SK-N-SH treated with all-trans-retinoic acid at 6 μM for 48 hours (cell line): ENCODE results near the gene CEP78.

ENCODE experiments used
- ATAC-seq: fragments of 200-7000 bp; cut with Tn5 transposase; 3 replicates; pipeline ENCODE4 v1.9.1; 2020; ENCODE audit warnings: mild to moderate bottlenecking, moderate library complexity
- ARNTL ChIP-seq: fragments of 450-650 bp; formaldehyde crosslinking; IDR thresholded peaks from 2 replicates; pipeline ENCODE4 v1.5.0; 2020; ENCODE audit warnings: low read depth, mild to moderate bottlenecking, moderate library complexity, borderline replicate concordance
- CSDC2 ChIP-seq: fragments of 250-450 bp; sonication (Bioruptor Pico); IDR thresholded peaks from 2 replicates; pipeline ENCODE4 v1.5.0; 2020; ENCODE audit warnings: mild to moderate bottlenecking, moderate library complexity
- CSRNP3 ChIP-seq: fragments of 250-450 bp; sonication (Bioruptor Pico); IDR thresholded peaks from 2 replicates; pipeline ENCODE4 v1.5.1; 2021; ENCODE audit warnings: mild to moderate bottlenecking, moderate library complexity
- ESRRG ChIP-seq: fragments of 250-450 bp; sonication (Bioruptor Pico); IDR thresholded peaks from 2 replicates; pipeline ENCODE4 v1.6.1; 2021; ENCODE audit warnings: mild to moderate bottlenecking
- GLIS3 ChIP-seq: fragments of 250-450 bp; sonication (Bioruptor Pico); IDR thresholded peaks from 2 replicates; pipeline ENCODE4 v1.5.0; 2020; ENCODE audit warnings: mild to moderate bottlenecking, moderate library complexity
- ISL1 ChIP-seq: fragments of 250-450 bp; sonication (Bioruptor Pico); IDR thresholded peaks from 2 replicates; pipeline ENCODE4 v2.1.2; 2022; ENCODE audit warnings: mild to moderate bottlenecking, moderate library complexity
- OSR1 ChIP-seq: fragments of 250-450 bp; sonication (Bioruptor Pico); IDR thresholded peaks from 2 replicates; pipeline ENCODE4 v1.8.0; 2022; ENCODE audit warnings: moderate library complexity, mild to moderate bottlenecking, inconsistent platforms
- POU6F1 ChIP-seq: fragments of 250-450 bp; sonication (Bioruptor Pico); IDR thresholded peaks from 2 replicates; pipeline ENCODE4 v1.8.0; 2021; ENCODE audit warnings: low read depth, mild to moderate bottlenecking, moderate library complexity, borderline replicate concordance
- PPARA ChIP-seq: fragments of 250-450 bp; sonication (Bioruptor Pico); IDR thresholded peaks from 2 replicates; pipeline ENCODE4 v1.5.0; 2020; ENCODE audit warnings: mild to moderate bottlenecking, borderline replicate concordance
- RARB ChIP-seq: fragments of 250-450 bp; sonication (Bioruptor Pico); IDR thresholded peaks from 2 replicates; pipeline ENCODE4 v1.8.0; 2021; ENCODE audit warnings: mild to moderate bottlenecking, moderate library complexity
- SNAI2 ChIP-seq: fragments of 250-450 bp; sonication (Bioruptor Pico); IDR thresholded peaks from 2 replicates; pipeline ENCODE4 v1.5.0; 2020; ENCODE audit warnings: mild to moderate bottlenecking, moderate library complexity
- TCF4 ChIP-seq: fragments of 250-450 bp; sonication (Bioruptor Pico); IDR thresholded peaks from 2 replicates; pipeline ENCODE4 v1.8.0; 2021; ENCODE audit warnings: mild to moderate bottlenecking, moderate library complexity, borderline replicate concordance
- TOX ChIP-seq: fragments of 250-450 bp; sonication (Bioruptor Pico); IDR thresholded peaks from 2 replicates; pipeline ENCODE4 v1.8.0; 2021; ENCODE audit warnings: mild to moderate bottlenecking, moderate library complexity, borderline replicate concordance
- ZC3H10 ChIP-seq: fragments of 250-450 bp; sonication (Bioruptor Pico); IDR thresholded peaks from 2 replicates; pipeline ENCODE4 v1.5.1; 2021; ENCODE audit warnings: mild to moderate bottlenecking, moderate library complexity
- ZFP3 ChIP-seq: fragments of 250-450 bp; sonication (Bioruptor Pico); IDR thresholded peaks from 2 replicates; pipeline ENCODE4 v1.5.0; 2020; ENCODE audit warnings: mild to moderate bottlenecking, moderate library complexity
- ZFP30 ChIP-seq: fragments of 450-650 bp; formaldehyde crosslinking; IDR thresholded peaks from 2 replicates; pipeline ENCODE4 v1.5.0; 2022; ENCODE audit warnings: mild to moderate bottlenecking, moderate library complexity
- ZNF565 ChIP-seq: fragments of 450-650 bp; formaldehyde crosslinking; conservative IDR thresholded peaks from 2 replicates; pipeline ENCODE4 v1.5.0; 2020; ENCODE audit warnings: low read depth, mild to moderate bottlenecking, moderate library complexity
- ZNF70 ChIP-seq: fragments of 450-650 bp; formaldehyde crosslinking; IDR thresholded peaks from 2 replicates; pipeline ENCODE4 v1.5.0; 2020; ENCODE audit warnings: mild to moderate bottlenecking, moderate library complexity
- ZNF8 ChIP-seq: fragments of 450-650 bp; formaldehyde crosslinking; IDR thresholded peaks from 2 replicates; pipeline ENCODE4 v1.5.0; 2020; ENCODE audit warnings: mild to moderate bottlenecking, moderate library complexity
- TF ChIP-seq, protein P1 (sequence below): fragments of 250-450 bp; sonication (Bioruptor Pico); IDR thresholded peaks from 2 replicates; pipeline ENCODE4 v1.5.1; 2020; ENCODE audit warnings: low read depth, mild to moderate bottlenecking, moderate library complexity
- TF ChIP-seq, protein P2 (sequence below): fragments of 250-450 bp; sonication (Bioruptor Pico); IDR thresholded peaks from 2 replicates; pipeline ENCODE4 v1.8.0; 2020; ENCODE audit warnings: mild to moderate bottlenecking, moderate library complexity, borderline replicate concordance
- TF ChIP-seq, protein P3 (sequence below): fragments of 250-450 bp; sonication (Bioruptor Pico); IDR thresholded peaks from 2 replicates; pipeline ENCODE4 v1.5.0; 2020; ENCODE audit warnings: mild to moderate bottlenecking, moderate library complexity

CEP78 gene

GRCh38 chr9:78320030-78320693 lies 84.3 kb downstream of the CEP78 start:
- ATAC-seq = no peak
- TF ChIP-seq ZNF70 (CRISPR knock-in tag) = no peak
- no peak for TF ChIP-seq TCF4 (CRISPR knock-in tag)
- TF ChIP-seq, protein P1, sequence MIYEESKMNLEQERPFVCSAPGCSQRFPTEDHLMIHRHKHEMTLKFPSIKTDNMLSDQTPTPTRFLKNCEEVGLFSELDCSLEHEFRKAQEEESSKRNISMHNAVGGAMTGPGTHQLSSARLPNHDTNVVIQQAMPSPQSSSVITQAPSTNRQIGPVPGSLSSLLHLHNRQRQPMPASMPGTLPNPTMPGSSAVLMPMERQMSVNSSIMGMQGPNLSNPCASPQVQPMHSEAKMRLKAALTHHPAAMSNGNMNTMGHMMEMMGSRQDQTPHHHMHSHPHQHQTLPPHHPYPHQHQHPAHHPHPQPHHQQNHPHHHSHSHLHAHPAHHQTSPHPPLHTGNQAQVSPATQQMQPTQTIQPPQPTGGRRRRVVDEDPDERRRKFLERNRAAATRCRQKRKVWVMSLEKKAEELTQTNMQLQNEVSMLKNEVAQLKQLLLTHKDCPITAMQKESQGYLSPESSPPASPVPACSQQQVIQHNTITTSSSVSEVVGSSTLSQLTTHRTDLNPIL (CRISPR knock-in tag) = no peak
- no peak for TF ChIP-seq ZC3H10 (CRISPR knock-in tag)
- no peak for TF ChIP-seq ZNF8 (CRISPR knock-in tag)
- TF ChIP-seq CSDC2 (CRISPR knock-in tag) = no peak
- no peak for TF ChIP-seq TOX (CRISPR knock-in tag)
- TF ChIP-seq ARNTL (CRISPR knock-in tag) = no peak
- no peak for TF ChIP-seq GLIS3
- TF ChIP-seq OSR1 (CRISPR knock-in tag) = no peak
- TF ChIP-seq ESRRG (CRISPR knock-in tag) = no peak
- no peak for TF ChIP-seq ZFP30
- TF ChIP-seq, protein P2, sequence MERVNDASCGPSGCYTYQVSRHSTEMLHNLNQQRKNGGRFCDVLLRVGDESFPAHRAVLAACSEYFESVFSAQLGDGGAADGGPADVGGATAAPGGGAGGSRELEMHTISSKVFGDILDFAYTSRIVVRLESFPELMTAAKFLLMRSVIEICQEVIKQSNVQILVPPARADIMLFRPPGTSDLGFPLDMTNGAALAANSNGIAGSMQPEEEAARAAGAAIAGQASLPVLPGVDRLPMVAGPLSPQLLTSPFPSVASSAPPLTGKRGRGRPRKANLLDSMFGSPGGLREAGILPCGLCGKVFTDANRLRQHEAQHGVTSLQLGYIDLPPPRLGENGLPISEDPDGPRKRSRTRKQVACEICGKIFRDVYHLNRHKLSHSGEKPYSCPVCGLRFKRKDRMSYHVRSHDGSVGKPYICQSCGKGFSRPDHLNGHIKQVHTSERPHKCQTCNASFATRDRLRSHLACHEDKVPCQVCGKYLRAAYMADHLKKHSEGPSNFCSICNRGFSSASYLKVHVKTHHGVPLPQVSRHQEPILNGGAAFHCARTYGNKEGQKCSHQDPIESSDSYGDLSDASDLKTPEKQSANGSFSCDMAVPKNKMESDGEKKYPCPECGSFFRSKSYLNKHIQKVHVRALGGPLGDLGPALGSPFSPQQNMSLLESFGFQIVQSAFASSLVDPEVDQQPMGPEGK = no peak
- TF ChIP-seq, protein P3, sequence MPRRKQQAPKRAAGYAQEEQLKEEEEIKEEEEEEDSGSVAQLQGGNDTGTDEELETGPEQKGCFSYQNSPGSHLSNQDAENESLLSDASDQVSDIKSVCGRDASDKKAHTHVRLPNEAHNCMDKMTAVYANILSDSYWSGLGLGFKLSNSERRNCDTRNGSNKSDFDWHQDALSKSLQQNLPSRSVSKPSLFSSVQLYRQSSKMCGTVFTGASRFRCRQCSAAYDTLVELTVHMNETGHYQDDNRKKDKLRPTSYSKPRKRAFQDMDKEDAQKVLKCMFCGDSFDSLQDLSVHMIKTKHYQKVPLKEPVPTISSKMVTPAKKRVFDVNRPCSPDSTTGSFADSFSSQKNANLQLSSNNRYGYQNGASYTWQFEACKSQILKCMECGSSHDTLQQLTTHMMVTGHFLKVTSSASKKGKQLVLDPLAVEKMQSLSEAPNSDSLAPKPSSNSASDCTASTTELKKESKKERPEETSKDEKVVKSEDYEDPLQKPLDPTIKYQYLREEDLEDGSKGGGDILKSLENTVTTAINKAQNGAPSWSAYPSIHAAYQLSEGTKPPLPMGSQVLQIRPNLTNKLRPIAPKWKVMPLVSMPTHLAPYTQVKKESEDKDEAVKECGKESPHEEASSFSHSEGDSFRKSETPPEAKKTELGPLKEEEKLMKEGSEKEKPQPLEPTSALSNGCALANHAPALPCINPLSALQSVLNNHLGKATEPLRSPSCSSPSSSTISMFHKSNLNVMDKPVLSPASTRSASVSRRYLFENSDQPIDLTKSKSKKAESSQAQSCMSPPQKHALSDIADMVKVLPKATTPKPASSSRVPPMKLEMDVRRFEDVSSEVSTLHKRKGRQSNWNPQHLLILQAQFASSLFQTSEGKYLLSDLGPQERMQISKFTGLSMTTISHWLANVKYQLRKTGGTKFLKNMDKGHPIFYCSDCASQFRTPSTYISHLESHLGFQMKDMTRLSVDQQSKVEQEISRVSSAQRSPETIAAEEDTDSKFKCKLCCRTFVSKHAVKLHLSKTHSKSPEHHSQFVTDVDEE (CRISPR knock-in tag) = no peak
- no peak for TF ChIP-seq ZFP3 (CRISPR knock-in tag)
- no peak for TF ChIP-seq SNAI2 (CRISPR knock-in tag)
- TF ChIP-seq CSRNP3 (CRISPR knock-in tag) = no peak
- TF ChIP-seq ISL1 (CRISPR knock-in tag) = no peak
- no peak for TF ChIP-seq PPARA
- TF ChIP-seq POU6F1 (CRISPR knock-in tag) = no peak
- TF ChIP-seq, all 23 proteins: peak for 0

- no peak for ATAC-seq
- TF ChIP-seq ISL1 (CRISPR knock-in tag) (no peak), OSR1 (CRISPR knock-in tag) (no peak), GLIS3 (no peak), ZNF8 (CRISPR knock-in tag) (no peak), TOX (CRISPR knock-in tag) (no peak), ZFP3 (CRISPR knock-in tag) (no peak), ZC3H10 (CRISPR knock-in tag) (no peak), ARNTL (CRISPR knock-in tag) (no peak), ZNF565 (CRISPR knock-in tag) (no peak), POU6F1 (CRISPR knock-in tag) (no peak), TCF4 (CRISPR knock-in tag) (no peak), SNAI2 (CRISPR knock-in tag) (no peak), ZNF70 (CRISPR knock-in tag) (no peak), ZFP30 (no peak), RARB (CRISPR knock-in tag) (no peak)
- TF ChIP-seq, protein P3 (CRISPR knock-in tag) = no peak
- TF ChIP-seq, protein P1 (CRISPR knock-in tag) = no peak
Measured at GRCh38 chr9:78320875-78321496, 85.1 kb downstream of the CEP78 start.
